SU-DHL-6 (cell line): Measurements from ENCODE around the gene CD9.

Experiments used
- H2AFZ ChIP-seq: fragments of 200-600 bp; sonication (generic); 2 replicates; pipeline ENCODE4 v1.6.1; 2014; ENCODE audit warnings: low read depth, mild to moderate bottlenecking, moderate library complexity, mixed read lengths, antibody characterized with exemption, low read length; ENCODE audit not compliant: severe bottlenecking
- H3F3A ChIP-seq: fragments of 200-600 bp; shearing (Covaris generic); 2 replicates; pipeline ENCODE4 v1.6.0; 2016; ENCODE audit warnings: antibody characterized with exemption, mild to moderate bottlenecking; ENCODE audit not compliant: insufficient read depth
- H3K27ac ChIP-seq: fragments of 200-600 bp; sonication (generic); 2 replicates; pipeline ENCODE4 v1.5.1; 2016; ENCODE audit warnings: low read depth, mild to moderate bottlenecking, low read length, moderate library complexity, mixed read lengths
- H3K27me3 ChIP-seq: fragments of 200-600 bp; sonication (generic), shearing (Covaris generic); 2 replicates; pipeline ENCODE4 v1.6.0; 2014; ENCODE audit warnings: mild to moderate bottlenecking, low read length
- H3K36me3 ChIP-seq: fragments of 200-600 bp; sonication (generic); 2 replicates; pipeline ENCODE4 v1.6.1; 2014; ENCODE audit warnings: mild to moderate bottlenecking, low read length, mixed read lengths
- H3K4me2 ChIP-seq: fragments of 300-600, 200-600 bp; shearing (Covaris generic), sonication (generic); 2 replicates; pipeline ENCODE4 v1.6.0; 2014; ENCODE audit warnings: low read length, low read depth, mild to moderate bottlenecking; ENCODE audit not compliant: poor library complexity, severe bottlenecking
- H3K4me3 ChIP-seq: fragments of 200-600 bp; sonication (generic); 2 replicates; pipeline ENCODE4 v1.5.1; 2014; ENCODE audit warnings: antibody characterized with exemption, low read length, mild to moderate bottlenecking, mixed read lengths; ENCODE audit not compliant: insufficient read depth, poor library complexity, severe bottlenecking
- H3K79me2 ChIP-seq: fragments of 200-600 bp; sonication (generic); 2 replicates; pipeline ENCODE4 v1.6.1; 2014; ENCODE audit warnings: mild to moderate bottlenecking, low read length, moderate library complexity; ENCODE audit not compliant: insufficient read depth
- H3K9ac ChIP-seq: fragments of 200-600 bp; sonication (generic); 2 replicates; pipeline ENCODE4 v1.7.0; 2014; ENCODE audit warnings: mild to moderate bottlenecking, low read length
- H3K9me2 ChIP-seq: fragments of 200-600 bp; sonication (generic); replicated peaks from 2 replicates; pipeline ENCODE4 v1.6.1; 2014; ENCODE audit warnings: low read length; ENCODE audit not compliant: insufficient read depth
- H3K9me3 ChIP-seq: fragments of 200-600 bp; sonication (generic); 2 replicates; pipeline ENCODE4 v1.6.1; 2014; ENCODE audit warnings: low read length, mixed read lengths; ENCODE audit not compliant: insufficient read depth
- H4K20me1 ChIP-seq: fragments of 200-600 bp; sonication (generic); 2 replicates; pipeline ENCODE4 v1.6.1; 2014; ENCODE audit warnings: low read depth, mild to moderate bottlenecking, antibody characterized with exemption, low read length, moderate library complexity, mixed read lengths
- EZH2phosphoT487 ChIP-seq: fragments of 200-600 bp; sonication (generic), shearing (Covaris generic); conservative IDR thresholded peaks from 2 replicates; pipeline ENCODE4 v1.6.1; 2018; ENCODE audit warnings: mild to moderate bottlenecking, antibody characterized with exemption, low read length, moderate library complexity, mixed read lengths
- TF ChIP-seq, protein P1 (sequence below): fragments of 200-600 bp; sonication (generic); IDR thresholded peaks from one replicate; pipeline ENCODE4 v1.5.1; 2017; ENCODE audit warnings: antibody characterized with exemption, mild to moderate bottlenecking, low read length, moderate library complexity; ENCODE audit not compliant: insufficient read depth, poor library complexity, severe bottlenecking

Gene CD9

DNA sequence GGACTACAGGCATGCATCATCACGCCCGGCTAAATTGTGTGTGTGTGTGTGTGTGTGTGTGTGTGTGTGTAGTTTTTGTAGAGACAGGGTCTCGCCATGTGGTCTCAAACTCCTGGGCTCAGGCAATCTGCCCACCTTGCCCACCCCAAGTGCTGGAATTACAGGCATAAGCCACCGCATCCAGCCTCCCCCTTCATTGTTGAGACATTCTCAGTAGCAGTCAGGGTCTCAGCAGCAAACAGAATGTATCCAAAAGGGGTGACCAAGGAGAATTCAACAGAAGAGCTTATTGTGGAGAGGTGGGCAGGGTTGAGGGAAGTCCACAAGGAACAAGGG lies 73.0 kb downstream of the CD9 start:
- H3K9me2 ChIP-seq = no peaks in the 10 kb centered on the region
- TF ChIP-seq EZH2phosphoT487 = no peak
- TF ChIP-seq, protein P1, sequence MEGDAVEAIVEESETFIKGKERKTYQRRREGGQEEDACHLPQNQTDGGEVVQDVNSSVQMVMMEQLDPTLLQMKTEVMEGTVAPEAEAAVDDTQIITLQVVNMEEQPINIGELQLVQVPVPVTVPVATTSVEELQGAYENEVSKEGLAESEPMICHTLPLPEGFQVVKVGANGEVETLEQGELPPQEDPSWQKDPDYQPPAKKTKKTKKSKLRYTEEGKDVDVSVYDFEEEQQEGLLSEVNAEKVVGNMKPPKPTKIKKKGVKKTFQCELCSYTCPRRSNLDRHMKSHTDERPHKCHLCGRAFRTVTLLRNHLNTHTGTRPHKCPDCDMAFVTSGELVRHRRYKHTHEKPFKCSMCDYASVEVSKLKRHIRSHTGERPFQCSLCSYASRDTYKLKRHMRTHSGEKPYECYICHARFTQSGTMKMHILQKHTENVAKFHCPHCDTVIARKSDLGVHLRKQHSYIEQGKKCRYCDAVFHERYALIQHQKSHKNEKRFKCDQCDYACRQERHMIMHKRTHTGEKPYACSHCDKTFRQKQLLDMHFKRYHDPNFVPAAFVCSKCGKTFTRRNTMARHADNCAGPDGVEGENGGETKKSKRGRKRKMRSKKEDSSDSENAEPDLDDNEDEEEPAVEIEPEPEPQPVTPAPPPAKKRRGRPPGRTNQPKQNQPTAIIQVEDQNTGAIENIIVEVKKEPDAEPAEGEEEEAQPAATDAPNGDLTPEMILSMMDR = no peak
- H3K9ac ChIP-seq = no peak overlapping the region
- H3K36me3 ChIP-seq = no peaks in the 10 kb centered on the region
- no peaks in the 10 kb centered on the region for H3K9me3 ChIP-seq
- H3K27ac ChIP-seq = no peak overlapping the region
- H3K4me3 ChIP-seq = no peak overlapping the region
- H2AFZ ChIP-seq = no peak overlapping the region
- no peaks in the 10 kb centered on the region for H3F3A ChIP-seq
- no peaks in the 10 kb centered on the region for H4K20me1 ChIP-seq
- H3K4me2 ChIP-seq = no peak overlapping the region
- no peaks in the 10 kb centered on the region; the same call in 1 of the 2 replicates for H3K27me3 ChIP-seq
- no peaks in the 10 kb centered on the region for H3K79me2 ChIP-seq

- no peaks in the 10 kb centered on the region for H3K79me2 ChIP-seq
- H3K4me3 ChIP-seq = no peak overlapping the region
- no peak overlapping the region for H3K27ac ChIP-seq
- no peak overlapping the region for H3K4me2 ChIP-seq
- H3K9me3 ChIP-seq = no peaks in the 10 kb centered on the region
- no peaks in the 10 kb centered on the region for H3K36me3 ChIP-seq
- H2AFZ ChIP-seq = no peak overlapping the region
- TF ChIP-seq, protein P1 = no peak
- TF ChIP-seq EZH2phosphoT487 = no peak
- H3K27me3 ChIP-seq = no peaks in the 10 kb centered on the region; the same call in 1 of the 2 replicates
- no peaks in the 10 kb centered on the region for H4K20me1 ChIP-seq
- H3F3A ChIP-seq = no peaks in the 10 kb centered on the region
- H3K9me2 ChIP-seq = no peaks in the 10 kb centered on the region
- H3K9ac ChIP-seq = no peak overlapping the region
Measured at GRCh38 chr12:6273541-6274230, 73.5 kb downstream of the CD9 start.

GRCh38 chr12:6274231-6275221 lies 74.3 kb downstream of the CD9 start:
- H3K27ac ChIP-seq = no peak overlapping the region
- no peaks in the 10 kb centered on the region for H3K9me2 ChIP-seq
- H4K20me1 ChIP-seq = no peaks in the 10 kb centered on the region
- H3F3A ChIP-seq = no peaks in the 10 kb centered on the region
- H2AFZ ChIP-seq = no peak overlapping the region
- H3K4me3 ChIP-seq = no peak overlapping the region
- H3K36me3 ChIP-seq = no peaks in the 10 kb centered on the region
- no peaks in the 10 kb centered on the region for H3K79me2 ChIP-seq
- H3K9ac ChIP-seq = no peak overlapping the region
- H3K27me3 ChIP-seq = no peaks in the 10 kb centered on the region; the same call in 1 of the 2 replicates
- no peak overlapping the region for H3K4me2 ChIP-seq
- TF ChIP-seq, protein P1 = no peak
- no peak for TF ChIP-seq EZH2phosphoT487
- no peaks in the 10 kb centered on the region for H3K9me3 ChIP-seq
